ACHN (cell line): ENCODE results near the gene RAD51B.
A peak's percentile ranks its signal among the peaks of the same experiment; 100 is the strongest.

Experiments
- DNase-seq: peaks from one replicate; pipeline ENCODE4 v3.0.0-alpha.2; 2015
- in situ Hi-C: cut with HindIII; loops from 2 replicates; pipeline ENCODE4 v1.10.0; 2017; ENCODE audit warnings: low sequenced_read_pairs, low pct_ligation_motif_present, low pct_unique_long_range_greater_than_20kb

RAD51B gene

DNA sequence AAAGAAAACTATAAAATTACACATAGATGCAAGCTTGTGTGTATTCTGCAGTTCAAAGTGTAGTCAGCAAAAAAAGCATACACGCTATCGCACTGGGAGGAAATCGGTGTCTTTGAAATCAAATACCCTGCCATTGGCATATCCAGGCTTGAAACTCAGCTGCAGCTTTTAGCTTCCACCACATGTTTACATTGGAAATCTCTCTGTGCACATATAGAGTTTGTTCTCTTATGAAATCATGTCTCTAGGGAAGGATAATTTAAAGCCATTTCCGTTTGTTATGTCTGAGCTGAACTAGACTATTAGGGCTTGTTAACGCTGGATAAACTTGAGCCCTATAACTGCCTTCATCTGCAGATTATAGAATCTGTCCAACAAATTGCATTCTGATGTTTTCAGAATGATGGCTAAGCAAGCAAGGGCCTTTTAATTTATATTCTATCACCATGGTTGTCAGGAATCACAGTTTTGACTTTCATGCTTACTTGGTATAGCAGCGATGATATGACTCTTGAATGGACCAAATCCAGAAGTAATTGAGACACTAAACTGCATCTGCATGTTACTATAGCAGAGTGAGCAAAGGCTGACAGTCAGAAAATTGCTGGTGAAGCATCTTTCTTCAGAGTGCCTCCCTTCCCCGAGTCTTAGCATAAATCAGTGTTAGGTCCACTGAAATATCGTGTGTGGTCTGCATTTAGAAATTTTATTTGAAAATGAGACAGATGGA lies 530.5 kb downstream of the RAD51B start:
- no peak for DNase-seq
- in situ Hi-C loops: no loop called here

DNA sequence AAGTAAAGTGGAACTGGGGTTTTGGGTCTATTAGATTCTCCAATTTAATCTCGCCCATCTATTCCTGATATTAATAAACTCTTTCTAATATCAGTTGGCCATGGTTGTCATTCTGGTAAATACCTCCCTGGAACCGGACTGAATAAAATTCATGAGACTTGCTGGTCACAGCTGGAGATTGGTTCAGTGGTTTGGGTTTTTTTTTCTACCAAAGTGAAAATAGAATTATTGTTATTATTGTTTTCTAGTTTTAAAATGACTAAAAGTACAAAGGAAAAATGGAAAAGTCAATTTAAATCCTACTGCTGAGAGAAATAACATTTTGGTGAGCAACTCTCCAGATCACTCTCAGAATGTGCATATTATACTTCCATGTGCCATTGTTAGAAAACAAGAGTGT lies 535.8 kb downstream of the RAD51B start:
- no peak for DNase-seq
- in situ Hi-C loops: no loop called here

DNA sequence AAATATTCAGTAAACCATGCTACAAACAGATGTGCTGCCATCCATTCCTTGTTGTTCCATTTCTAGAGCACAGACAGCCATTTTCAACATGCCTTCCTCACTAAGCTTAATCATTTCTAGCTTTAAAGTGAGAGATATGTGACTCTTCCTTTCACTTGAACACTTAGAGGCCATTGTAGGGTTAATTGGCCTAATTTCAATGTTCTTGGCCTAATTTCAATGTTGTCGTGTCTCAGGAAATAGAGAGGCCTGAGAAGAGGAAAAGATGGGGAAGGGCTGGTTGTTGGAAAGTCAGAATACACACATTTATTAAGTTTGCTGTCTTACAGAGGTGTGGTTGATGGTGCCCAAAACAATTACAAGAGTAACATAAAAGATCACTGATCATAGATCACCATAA lies 538.2 kb downstream of the RAD51B start:
- no peak for DNase-seq
- in situ Hi-C loops: no loop called here

DNA sequence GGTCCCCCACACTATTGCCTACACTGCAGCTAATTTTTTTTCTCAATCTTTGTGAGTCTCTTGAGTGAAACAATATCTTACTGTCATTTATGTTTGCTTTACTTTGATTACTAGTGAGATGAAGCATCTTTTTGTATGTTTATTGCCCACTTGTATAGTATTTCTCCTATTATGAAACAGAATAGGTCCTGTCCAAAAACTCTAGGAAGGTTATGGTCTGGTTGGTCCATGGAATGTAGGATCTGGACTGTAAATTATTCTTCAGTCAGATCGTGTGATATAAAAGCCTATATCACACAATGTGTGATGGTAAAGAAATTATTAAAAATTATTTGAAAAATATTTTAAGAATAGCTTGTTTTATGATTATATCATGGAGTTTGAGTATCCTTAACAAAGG lies 538.9 kb downstream of the RAD51B start:
- in situ Hi-C loops: no loop called here
- DNase-seq: no peak

DNA sequence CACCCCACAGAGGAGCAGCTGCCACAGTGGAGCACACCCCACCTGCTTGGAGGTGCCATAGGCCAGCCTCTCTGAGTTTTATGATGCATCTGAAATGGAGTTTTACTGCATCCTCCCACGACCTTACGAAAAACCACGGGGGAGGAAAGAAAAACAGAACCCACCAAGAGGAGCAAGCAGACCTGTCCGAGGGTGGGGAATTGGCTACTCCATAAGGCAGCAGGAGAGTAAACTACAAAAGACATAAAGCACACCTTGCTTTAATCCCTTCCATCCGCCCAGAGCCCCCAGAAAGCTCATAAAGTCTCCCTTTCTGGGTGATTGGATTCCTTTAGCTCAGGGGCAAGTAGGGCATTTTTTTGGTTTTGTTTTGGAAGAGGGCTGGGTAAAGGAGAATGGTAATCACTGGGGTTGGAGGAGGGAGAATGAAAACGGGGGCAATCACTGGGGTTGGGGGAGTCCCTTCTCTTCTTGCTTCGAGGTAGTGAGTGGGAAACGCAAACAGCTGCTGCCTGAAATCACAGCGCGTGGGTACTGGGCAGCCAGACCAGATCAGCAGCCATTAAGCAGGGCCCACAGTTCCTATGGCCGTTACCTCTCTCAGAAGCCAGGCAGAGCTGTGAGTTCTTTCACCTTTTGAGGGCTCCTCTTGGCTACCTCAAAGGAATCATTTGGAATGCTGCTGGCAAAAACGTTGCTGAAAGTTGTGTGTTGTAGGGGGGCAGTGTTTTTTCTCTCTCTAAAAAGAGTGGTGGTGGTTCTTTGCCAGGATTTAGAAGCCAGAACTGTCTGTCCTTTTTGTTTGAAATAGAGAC lies 539.6 kb downstream of the RAD51B start:
- in situ Hi-C loops: no loop called here

DNA sequence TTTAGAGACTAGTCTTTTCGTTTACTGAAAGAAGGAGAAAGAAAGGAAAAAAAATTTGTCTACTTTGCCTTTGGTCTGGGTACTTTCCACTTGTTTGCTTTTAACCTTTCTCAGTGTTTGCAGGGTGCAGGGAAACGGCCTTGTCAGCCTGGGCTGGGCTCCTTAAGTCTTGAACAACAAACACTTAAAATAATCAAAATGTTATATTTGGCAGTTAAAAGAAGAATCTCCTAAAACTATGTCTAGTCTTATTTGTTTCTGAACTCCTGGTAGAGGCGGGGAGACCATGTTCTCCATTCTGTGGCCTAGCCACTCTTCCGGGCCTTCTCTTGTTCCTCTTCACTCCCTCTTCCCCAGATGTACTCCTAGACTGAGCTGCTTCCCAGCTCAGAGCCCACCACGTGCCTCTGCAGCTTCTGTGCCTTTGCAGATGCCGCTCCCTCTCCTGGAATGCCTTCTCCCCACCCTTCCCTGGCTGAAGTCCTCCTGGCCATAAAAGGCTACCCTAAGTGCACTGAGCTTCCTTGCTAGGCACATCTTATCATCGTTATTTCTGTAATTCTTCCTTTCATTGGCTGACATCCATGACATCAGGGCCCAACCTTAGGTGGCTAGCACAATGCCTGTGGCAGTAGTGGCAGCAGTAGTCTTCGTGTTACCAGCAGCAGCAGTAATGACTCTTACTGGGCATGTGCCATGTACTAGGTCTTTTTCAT lies 540.4 kb downstream of the RAD51B start:
- no peak for DNase-seq
- in situ Hi-C loops: no loop called here

More for the DNA sequence above, 539.6 kb downstream of the RAD51B start:
- DNase-seq: no peak

DNA sequence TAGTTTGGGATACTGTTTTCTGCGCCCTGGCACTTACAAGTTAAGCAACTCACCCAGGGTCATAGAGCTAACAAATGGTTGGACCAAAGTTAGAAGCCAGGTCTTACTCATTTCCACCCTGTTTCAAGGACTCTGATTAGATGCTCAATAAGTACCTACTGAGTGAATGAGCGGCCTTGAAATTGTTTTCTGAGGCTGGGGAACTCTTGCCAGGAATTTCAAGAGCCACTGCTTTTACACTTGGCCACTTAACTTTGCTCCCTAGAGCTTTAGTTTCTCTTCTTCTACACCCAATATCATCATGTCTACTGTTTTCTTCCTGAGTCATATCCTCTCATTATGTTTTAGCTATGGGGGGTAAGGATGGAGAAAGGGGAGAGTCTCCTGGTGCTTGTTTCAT lies 541.7 kb downstream of the RAD51B start:
- peak; percentile 6 for DNase-seq
- in situ Hi-C loops: no loop called here

DNA sequence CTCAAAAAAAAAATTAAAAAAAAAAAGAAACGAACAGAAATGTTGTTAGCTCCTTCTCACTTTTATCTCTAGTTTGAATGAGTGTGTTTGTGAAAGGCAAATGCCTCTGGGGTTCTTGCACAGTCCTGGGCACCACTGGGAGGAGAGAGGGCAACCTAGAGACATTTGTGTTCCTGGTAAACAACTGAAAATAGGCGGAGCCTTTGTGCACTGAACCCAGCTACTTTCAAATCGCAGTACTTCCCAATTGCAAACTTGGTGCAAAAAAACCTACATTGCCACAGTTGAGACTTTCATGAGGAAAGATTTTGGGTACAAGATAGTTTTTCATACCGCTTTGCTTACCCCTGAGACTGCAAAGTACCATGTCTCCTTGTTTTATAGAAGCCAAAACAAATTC lies 543.3 kb downstream of the RAD51B start:
- in situ Hi-C loops: no loop called here
- DNase-seq: no peak

DNA sequence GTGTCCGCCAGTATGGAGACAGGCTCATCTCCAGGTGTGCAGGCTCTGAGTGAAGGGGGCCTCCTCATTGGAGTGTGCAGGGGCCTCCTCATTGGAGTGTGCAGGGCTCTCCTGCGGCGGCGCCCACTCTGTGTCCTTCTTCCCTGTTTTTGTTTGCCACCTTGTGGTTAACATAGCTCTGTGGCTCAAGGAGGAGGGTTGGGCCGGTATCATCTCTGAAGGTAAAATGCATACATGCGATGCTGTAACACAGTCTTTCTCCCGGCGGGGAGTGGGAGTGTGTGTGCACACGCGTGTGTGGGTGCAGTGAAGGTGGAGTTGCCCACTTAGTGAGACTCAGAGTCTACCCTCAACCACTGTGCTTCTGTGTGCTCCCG lies 543.9 kb downstream of the RAD51B start:
- DNase-seq: no peak
- in situ Hi-C loops: no loop called here

DNA sequence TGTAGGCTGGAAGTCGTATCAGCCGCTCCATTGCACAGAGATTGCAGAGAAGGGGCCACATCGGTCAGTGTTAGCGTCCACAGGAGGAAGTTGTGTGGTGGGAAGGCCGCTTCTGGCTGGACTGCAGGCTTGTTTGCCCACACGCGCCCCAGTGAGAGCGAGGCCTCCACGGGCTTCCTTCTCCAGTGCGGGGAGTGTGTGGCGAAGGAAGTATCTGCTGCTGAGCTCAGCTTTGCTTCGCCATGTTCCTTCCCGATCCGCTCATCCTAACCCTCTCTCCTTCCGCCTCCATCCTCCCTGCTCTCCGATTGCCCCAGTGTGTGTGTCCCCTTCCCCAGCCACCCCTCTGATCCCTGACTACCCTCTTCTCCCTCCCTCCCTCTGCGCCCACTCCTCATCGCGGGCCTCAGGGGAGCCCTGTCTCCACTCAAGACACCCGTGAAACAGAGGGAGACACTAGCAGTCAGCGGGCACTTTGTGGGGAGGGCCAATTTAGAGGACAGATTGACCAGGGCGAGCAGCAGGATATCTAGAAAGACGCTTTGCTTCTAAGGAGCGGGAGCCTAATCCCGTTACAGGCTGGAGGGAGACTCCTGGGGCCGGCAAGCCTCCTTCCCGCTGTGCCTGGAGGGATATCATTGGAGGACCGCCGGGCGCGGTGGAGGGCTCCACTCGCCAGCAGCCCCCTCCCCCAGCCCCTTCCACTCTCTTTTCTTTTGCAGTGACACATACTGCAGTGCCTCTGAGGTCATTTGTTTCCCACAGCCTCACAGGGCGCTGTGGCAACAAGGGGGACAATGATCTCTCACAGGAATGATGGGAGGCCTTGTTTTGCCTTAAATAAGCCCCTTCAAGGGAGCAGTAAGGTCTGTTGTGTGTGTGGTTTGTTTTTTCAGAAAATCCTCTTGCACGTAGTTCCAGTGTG lies 544.5 kb downstream of the RAD51B start:
- in situ Hi-C loops: no loop called here
- no peak for DNase-seq

DNA sequence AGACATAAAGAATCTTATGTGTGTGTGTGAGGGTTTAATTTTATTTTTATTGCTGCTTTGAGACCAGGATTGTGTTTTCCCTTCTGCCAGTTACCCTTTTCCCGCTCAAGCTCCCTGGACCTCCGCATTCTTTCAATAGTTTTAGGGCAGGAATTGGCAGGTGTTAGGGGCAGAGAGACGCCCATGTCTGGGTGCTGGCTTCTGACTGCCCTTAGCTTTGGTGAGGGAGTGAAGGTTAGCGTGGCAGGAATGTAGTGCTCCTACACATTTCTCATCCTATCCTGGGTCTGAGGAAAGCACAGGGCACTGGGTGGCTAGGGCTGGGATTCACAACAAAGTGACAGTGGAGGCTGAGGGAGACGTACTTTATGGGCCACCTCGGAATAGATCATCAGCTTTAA lies 545.2 kb downstream of the RAD51B start:
- no peak for DNase-seq
- in situ Hi-C loops: no loop called here

DNA sequence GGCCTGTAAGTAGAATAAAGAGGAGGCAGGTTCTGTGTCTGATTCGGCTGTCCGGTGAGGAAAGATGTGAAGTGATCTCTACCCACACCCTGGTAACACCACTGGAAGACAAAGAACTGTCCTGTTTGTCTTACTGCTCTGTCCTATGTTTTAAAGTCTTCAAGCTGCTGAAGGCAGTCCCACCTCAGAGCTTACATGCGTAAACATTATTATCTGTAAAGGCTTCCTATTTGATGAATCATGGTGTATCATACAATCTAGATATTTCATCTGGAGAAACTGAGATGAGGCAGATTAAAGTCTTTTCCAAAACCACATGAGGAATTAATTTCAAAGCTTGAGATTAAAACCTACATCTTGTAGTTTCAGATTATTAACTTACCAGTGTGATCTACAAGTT lies 545.6 kb downstream of the RAD51B start:
- no peak for DNase-seq
- in situ Hi-C loops: no loop called here

DNA sequence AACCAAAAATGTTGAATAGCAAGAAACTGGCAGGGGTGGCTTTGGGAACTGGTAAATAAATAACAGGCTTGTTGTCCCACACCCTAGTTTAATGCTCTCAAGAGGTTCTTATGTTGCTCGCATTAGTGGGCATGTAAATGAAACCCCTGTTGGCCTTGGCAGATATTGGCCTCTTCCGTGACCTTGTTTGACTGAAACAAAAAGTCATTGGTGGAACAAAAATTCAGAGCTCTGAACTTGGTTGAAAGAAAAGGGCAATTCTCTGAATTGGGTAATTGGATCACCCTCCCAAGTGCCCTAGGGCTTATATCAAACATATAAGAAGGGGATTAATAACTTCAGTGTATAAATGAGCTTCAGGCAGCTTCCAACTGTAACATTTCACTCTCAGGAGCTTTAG lies 547.1 kb downstream of the RAD51B start:
- in situ Hi-C loops: no loop called here
- no peak for DNase-seq

DNA sequence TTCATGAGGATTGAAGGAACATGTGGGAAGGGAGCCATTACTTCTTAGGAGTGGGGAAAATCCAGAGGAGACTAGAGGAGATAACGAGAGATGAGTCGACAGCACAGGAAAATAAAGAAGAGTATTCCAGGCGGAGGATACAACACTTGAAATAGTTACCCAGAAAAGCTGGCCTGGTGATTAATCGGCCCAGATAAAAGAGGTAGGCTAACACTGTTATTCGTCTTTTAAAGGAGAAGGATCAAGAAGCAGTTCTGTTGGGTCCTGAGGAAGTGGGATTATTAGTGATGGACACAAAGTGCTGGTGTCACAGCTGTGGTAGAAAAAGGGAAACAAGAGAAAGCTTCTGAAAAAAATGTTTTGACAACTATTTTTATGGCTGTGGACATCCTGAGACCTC lies 548.0 kb downstream of the RAD51B start:
- in situ Hi-C loops: no loop called here
- no peak for DNase-seq

DNA sequence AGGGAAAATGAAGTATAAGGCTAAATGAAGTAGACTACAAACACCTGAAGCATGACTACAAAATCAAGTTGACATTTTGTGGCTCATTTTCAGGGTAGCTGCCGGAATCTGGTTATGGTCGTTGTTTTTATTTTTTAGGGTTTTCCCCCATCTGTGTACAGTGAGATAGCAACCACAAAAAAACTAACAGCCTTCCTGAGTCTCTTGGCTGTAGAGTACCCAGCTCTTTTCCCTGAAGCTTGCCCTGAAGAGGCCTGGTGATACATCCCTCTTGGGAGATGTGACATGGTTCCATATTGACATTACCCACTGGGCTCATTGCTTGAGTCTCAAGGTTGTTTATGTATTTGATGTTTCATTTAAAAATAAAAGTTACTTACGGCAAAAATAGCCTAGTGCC lies 549.3 kb downstream of the RAD51B start:
- in situ Hi-C loops: no loop called here
- no peak for DNase-seq

DNA sequence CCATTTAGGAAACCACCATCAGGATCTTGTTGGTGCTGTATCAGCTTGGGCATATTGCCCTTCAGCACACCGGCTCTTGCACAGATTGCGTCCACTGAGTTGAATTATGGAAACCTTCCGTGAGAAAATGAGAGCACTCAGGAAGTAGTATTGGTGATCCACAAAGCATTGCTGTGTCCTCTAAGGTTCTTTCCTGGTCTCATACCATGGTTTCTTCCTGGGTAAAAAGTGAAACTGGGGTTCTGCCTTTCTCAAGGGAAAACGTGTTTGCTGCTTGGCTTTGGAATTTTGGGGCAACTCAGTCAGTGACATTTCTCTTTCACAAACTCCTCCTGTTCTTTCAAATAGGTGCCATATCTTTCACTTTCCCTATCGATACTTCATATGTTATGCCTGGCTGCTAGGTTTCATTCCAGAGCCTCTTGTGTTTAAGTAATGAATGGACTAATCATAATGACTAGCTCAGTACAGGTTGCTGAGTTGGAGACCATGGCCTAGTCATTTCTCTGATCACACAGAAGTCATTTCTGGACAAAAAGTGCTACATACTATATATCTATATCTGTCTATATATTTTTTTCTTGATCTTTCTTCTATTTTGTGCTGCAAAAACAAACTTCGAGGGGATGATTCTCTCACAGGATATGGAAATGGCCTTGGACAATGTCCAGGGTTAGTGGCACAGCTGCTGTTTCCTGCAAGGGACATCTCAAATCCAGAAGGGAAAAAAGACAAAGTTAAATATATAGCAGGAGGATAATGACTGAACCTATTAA lies 549.9 kb downstream of the RAD51B start:
- in situ Hi-C loops: no loop called here
- DNase-seq: no peak

DNA sequence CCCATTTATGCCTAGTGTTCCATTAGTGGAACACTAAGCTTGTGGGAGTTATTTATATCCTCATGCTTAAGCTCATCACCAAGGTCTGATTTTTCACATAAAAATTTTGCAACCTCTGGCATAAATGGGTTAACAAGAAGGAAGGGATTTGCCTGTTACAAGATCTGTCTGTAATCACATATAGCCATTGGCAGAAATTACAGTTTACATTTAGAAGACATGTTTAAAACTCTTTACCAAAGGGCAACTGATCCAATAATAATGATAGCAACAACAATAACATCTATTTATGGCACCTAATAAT lies 550.4 kb downstream of the RAD51B start:
- no peak for DNase-seq
- in situ Hi-C loops: no loop called here

DNA sequence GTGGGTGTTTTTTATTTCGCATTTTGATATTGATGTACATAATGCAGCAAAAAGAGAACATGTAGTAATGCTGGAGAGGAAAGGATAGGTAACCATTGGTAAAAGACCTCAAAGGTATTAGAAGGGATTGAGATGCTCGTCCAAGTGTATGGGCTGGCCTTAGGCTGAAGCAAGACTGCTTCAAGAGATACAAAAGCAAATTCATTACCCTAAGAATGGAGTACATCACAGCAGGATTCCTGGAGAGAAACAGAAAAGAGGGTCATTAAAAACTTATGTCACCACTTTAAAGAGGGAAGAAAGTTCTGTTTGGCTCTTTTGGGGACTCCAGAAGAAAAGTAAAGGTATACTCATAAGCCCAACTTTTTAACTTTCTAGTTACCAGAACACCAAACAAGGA lies 552.8 kb downstream of the RAD51B start:
- no peak for DNase-seq
- in situ Hi-C loops: no loop called here
